Stimulated activated CD8-positive, alpha-beta memory T cell treated with anti-CD3 and anti-CD28 coated beads, Interleukin-4, amount 100 ng/mL, for 1 hour (primary cell): ENCODE data around the gene FAM117A.
A peak's percentile ranks its signal among the peaks of the same experiment; 100 is the strongest.

Experiments used
- DNase-seq, 2 donors: peaks; one replicate each; pipeline ENCODE4 v3.0.0-alpha.2; 2020; ENCODE audit warnings: low read depth in 2 of 2, low spot score in 1 of 2

The FAM117A gene, protein sequence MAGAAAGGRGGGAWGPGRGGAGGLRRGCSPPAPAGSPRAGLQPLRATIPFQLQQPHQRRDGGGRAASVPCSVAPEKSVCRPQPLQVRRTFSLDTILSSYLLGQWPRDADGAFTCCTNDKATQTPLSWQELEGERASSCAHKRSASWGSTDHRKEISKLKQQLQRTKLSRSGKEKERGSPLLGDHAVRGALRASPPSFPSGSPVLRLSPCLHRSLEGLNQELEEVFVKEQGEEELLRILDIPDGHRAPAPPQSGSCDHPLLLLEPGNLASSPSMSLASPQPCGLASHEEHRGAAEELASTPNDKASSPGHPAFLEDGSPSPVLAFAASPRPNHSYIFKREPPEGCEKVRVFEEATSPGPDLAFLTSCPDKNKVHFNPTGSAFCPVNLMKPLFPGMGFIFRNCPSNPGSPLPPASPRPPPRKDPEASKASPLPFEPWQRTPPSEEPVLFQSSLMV

DNA sequence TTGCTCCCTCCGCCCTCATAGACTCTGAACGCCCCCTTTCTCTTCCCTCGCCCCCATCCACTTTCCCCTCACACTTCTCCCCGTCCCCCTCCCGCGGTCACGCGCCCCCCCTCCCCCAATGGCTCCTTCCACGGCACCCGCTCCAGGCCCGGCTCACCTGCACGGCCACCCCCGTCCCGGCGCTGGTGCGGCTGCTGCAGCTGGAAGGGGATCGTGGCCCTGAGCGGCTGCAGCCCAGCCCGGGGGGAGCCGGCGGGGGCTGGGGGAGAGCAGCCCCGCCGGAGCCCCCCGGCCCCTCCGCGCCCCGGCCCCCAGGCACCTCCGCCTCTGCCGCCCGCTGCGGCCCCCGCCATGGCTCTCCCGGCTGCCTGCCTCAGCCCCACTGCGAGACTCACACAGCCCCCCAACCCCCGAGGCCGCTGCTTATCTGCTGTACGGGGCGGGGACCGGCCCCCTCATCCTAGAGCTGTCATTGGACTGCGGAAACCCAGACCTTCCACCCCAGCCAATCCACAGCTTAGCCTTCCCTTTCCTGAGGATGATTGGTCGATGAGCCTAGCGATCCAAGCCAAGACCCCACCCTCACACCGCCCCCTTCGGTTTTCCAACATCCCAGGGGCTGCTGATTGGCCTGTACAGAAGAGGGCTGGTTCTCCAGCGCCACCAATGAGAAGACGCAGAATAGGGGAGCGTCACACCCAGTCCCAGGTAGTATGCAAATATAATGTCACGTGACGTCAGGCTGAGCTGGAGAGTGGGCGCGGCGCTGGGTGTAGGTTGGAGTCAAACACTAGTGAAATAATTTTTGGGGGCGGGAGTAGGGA is at the start of gene FAM117A:
FAM117A (minus strand) TSS at position 397 of the 824 bp plus-strand sequence; CDS start at position 353, 44 bp downstream.
- DNase-seq = peak; percentile 72 to 90

- DNase-seq = no peak
Observed at GRCh38 chr17:49809056-49809455, 45.1 kb upstream of the FAM117A start.

DNA sequence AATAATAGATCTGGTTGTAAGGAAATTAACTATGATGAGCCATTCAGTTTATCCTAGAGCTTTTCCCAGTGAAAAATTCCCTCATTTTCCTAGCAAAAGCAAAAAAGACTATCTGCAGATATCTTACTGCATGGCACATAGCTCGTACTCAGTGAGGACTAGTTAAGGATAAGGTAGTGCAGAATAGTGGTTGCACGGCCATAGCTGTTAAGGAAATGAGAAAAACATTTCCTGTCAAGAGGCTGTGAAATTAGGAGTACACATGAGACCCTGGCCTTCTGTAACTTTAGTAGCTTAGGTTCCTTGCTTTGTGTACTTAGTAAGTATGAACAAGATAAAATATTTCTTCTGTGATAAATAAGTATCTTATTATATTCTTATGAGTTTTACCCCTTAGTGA is 34.8 kb upstream of the FAM117A start:
- DNase-seq = no peak

DNA sequence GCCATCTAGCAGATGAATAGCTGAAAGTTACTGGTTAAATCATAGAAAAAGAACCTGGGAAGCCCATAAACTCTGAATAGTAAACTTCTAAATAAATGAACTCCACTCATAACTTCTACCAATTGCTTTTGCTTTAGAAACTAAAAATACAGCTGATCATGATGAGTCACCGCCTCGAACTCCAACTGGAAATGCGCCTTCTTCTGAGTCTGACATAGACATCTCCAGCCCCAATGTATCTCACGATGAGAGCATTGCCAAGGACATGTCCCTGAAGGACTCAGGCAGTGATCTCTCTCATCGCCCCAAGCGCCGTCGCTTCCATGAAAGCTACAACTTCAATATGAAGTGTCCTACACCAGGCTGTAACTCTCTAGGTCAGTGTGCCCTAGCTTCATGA is 34.3 kb upstream of the FAM117A start:
- no peak for DNase-seq

GRCh38 chr17:49795372-49795771 is 31.4 kb upstream of the FAM117A start:
- DNase-seq = no peak

DNA sequence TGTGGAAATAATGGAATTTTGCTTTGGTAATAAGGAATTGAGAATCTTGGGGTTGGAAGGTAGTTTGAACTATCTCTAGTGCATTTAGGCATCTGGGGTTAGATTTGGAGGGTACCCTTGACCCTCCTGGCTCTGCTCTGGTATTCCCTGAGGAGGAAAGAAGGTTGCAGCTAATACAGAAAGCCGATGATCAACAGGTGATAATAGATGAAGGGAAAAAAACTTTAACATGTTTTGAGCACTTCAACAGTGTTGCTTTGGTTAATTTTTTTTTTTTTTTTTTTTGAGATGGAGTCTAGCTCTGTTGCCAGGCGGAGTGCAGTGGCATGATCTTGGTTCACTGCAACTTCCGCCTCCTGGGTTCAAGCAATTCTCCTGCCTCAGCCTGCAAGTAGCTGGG is 29.4 kb upstream of the FAM117A start:
- DNase-seq = no peak

DNA sequence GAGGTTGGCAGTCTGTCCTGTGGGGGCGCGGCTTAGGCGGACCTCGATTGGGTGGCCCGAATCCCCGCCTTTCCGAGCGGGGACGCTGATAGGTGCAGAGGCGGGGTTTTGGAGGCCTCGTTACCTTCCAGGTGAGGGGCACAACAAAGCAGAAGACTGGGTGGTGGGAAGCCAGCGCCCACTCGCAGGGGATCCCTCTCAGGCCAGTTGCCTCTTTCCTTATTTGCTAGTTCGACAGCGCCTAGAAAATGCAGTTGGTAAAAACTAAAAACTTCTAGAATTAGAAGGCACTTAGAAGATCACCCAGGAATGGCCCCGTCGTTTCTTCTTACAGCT is 25.3 kb upstream of the FAM117A start:
- DNase-seq = no peak

DNA sequence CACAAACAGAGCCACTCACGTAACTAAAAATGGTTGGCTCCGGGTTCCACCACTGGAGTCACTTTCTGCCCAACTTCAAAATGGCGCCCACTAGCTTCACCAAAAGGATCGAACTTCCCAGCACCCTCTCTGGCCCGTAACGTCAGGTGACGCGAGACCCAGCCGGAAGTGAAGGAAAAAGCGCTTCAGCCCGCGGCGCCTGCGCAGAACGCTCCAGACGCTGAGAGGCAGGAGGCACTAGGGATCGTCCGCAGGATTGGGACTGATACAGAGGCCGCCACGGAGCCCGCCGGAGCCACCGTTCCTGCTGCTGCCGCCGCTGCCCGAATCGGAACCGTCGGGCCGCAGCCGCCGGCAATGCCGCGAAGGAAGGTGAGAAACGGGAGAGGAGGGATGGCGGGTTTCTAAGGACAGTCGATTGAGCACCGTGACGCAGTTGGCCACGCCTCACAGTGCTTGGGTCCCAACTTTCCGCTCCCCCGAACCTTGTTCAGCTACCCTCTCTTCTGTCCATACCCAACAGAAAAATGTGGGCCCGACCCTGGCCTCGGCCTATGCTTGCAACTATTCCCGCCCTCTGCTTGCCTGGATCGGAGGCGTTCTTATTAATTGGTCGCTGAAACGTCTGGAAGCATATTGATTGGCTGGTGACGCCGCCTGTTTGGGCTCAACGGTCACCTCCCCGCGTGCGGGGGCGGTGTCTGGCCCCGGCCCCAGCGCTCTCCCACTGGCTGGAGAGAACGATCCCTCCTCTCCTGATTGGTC is 24.7 kb upstream of the FAM117A start, which contains the start of gene KAT7:
KAT7 (plus strand) TSS at position 204 of the 765 bp plus-strand sequence; CDS start at position 358, 154 bp downstream.
- DNase-seq = peak; percentile 93 to 95

GRCh38 chr17:49787884-49788477 is 24.1 kb upstream of the FAM117A start:
- no peak for DNase-seq

GRCh38 chr17:49784636-49785035 is 20.7 kb upstream of the FAM117A start:
- DNase-seq = no peak

DNA sequence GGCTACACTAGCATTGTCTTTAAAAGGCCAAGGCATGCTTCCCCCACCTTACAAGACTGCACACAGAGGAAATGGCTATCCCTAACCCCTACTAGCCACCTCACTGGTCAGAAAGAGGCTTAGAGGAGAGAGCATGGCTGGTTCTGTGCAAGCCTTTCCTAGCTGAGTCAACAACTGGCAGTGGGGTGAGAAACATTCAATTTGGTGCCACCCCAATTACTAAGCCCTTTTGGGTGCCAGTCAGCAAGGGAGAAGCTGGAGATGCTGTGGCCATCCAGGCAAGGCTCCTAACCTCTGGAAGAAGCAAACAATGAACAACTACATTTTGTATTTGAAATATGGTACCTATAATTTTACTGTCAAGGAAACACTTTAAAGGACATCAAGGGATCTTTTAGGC is 19.9 kb upstream of the FAM117A start:
- no peak for DNase-seq

DNA sequence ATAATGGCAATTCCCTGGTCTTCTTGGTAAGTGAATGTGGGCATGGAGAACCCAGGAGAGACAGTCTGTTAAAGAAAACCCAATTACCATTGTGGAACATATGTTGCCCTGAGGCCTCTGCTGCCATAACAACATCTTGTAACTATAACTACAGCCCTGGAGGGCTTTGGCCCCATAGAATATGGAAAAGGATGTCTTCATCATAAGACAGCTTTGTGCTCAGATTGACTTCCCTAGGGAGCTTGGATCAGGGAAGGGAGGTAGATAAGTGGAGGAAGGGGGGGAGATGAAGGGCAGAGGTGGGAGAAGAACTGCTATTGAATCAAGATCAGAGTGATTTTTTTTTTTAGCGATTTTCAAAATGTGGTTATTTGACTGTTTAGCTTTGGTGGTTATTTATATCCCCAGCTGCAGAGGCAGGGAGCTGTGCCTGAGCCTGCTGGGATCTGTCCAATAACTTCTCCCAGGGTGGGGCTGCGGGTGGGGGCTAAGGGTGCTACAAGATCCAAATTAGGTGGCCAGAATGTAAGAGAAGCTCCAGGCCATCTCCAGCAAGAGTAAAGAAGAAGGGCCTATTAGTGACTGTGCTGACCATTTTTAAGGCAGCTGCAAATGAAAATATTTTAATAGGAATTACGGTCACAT is 19.3 kb upstream of the FAM117A start:
- DNase-seq = no peak

DNA sequence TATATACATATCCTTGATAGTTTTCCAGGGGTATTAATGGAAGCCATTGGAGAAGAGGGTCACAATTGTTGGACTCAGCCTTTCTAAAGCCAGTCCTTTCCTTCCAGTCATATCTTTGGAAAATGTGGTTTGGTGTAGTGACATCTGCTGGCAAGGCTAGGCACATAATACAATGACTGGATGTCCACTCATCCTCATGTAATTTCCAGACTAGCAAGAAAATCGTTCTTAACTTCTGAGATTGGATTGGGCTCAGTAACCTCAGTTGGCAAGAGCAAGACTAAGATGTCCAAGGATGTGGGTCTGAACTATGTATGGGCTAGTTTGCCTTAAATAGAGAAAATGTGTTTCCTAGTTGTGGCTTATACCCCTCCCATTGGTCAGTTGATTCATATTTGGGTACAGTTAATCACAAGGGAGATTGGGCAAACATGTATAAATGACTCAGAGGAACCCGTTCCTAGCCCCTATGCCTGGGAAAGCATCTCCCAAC is 15.9 kb upstream of the FAM117A start:
- no peak for DNase-seq

GRCh38 chr17:49779156-49779738 is 15.3 kb upstream of the FAM117A start:
- DNase-seq = no peak

GRCh38 chr17:49777563-49777962 is 13.6 kb upstream of the FAM117A start:
- no peak for DNase-seq

DNA sequence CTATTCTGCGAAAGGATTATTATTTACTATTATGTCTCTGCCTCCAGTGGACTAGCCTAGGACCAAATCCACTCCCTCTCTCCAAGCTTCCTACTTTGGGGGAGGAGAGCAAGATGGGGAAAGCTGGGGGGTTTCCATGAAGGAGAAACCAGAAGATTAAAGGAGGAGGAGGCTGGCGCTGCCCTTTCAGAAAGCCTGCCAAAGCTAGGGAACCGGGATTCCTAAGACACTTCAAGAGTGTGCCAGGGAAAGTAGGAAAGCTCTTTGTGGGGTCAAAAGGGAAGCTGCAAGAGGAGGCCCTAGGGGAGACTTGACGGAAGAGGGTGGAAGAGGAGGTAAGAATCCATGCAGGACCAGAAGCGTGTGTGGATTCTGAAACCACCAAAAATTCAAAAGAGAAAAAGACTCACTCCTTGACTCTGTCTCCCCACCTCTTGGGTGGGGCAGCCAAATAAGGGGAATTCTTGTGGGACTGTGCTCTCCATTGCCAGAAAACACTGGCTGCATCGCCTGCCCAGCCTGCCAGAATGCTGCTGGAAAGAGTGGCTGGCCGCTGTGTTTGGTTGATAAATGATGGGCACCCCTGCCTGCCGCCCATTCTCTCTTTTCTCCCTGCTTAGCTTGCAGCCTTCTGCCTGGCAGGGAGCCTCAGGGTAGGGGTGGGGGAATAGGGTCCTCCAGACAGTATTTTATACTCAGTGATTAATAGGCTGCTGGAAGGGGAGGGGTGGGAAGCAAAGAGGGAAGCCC is 12.8 kb upstream of the FAM117A start:
- DNase-seq = no peak

DNA sequence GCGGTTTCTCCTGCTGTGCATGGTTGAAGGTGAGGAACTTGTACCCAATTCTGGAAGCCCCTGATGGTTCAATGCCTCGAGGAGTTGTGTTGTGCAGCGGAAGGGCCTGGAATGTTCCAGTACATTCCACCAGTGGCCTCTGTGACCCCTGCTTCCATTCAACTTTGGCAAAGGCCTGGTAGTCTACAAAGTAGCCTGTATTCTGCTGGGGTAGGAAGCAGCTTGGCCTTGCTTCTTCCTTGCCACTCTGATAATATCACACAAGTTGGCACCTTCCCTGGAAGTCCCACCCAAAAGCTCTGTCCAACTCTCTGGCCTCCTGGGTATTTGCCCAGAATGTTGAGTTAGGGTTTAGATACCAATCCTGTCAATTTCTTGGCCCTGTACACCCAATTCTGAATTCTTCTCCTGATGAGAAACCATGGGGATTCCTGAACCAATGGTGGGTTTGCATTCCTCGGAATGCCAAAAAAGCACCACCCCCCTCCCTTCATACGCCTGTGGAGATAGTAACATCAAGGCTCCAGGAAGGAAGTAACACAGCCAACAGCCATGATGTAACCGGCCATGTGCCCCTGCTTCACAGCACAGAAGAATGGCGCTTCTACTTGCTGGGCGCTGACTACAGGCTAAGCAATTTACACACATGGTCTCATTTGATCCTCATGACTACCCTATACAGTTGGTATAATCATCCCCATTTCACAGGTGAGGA is 11.8 kb upstream of the FAM117A start:
- no peak for DNase-seq

DNA sequence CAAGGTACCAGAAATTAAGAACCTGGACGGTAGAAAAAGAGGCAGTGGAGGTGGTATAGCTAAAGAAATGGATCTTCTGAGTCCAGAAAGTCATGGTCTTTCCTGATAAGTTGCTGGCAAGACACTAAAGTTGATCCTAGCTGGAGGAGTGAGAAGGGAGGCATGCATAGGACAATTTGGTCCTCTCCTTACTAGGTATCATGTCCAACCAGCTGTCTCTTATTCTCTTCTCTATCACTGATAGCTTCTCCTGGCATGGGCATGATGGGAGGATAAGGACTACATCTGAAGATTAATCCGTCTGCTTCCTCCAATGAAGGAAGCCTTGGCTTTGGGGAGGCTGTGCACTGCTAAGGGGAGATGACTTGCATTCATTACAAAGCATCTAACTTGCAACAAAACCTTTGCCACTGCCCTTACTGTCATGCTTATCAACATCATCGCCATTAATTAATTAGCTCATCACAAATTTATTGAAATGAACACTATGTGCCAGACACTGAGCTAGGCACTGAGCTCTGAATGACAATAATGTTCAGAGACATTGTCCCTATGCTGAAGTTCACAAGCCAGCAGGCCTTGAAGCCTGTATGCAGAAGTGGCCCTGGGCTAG is 3.1 kb upstream of the FAM117A start:
- no peak for DNase-seq
